Immature natural killer cell (primary cell): ENCODE measurements around the gene L3HYPDH. TPM values are rescaled to one million over a fixed set of nuclear protein-coding genes. Genes with fewer than 3 reads are reported as not detected.

ENCODE experiments used
- DNase-seq, 3 donors: peaks; one replicate each; pipeline ENCODE4 v3.0.0; 2022; ENCODE audit warnings: mixed read lengths in 1 of 3
- H3K27ac Mint-ChIP-seq, 6 donors: one replicate each; pipeline ENCODE4 v1.8.0; 2020; ENCODE audit warnings: mixed read lengths in 6 of 6, mild to moderate bottlenecking in 5 of 6, inconsistent platforms in 4 of 6, moderate library complexity in 3 of 6
- H3K27me3 Mint-ChIP-seq, 3 donors: one replicate each; pipeline ENCODE4 v1.8.0; 2020 to 2021; ENCODE audit warnings: low read depth in 3 of 3, mild to moderate bottlenecking in 3 of 3, mixed read lengths in 3 of 3, moderate library complexity in 3 of 3, inconsistent platforms in 1 of 3
- H3K36me3 Mint-ChIP-seq, 3 donors: one replicate each; pipeline ENCODE4 v1.8.0; 2020; ENCODE audit warnings: mixed read lengths in 3 of 3, inconsistent platforms in 2 of 3, mild to moderate bottlenecking in 2 of 3
- H3K4me1 Mint-ChIP-seq, 2 donors: one replicate each; pipeline ENCODE4 v1.8.0; 2020; ENCODE audit warnings: inconsistent platforms in 2 of 2, mild to moderate bottlenecking in 2 of 2, mixed read lengths in 2 of 2, moderate library complexity in 1 of 2
- H3K4me3 Mint-ChIP-seq, 5 donors: one replicate each; pipeline ENCODE4 v1.8.0; 2020; ENCODE audit warnings: mild to moderate bottlenecking in 5 of 5, mixed read lengths in 5 of 5, inconsistent platforms in 3 of 5, moderate library complexity in 3 of 5
- H3K9me3 Mint-ChIP-seq, 6 donors: one replicate each; pipeline ENCODE4 v1.8.0; 2020; ENCODE audit warnings: mild to moderate bottlenecking in 6 of 6, mixed read lengths in 6 of 6, inconsistent platforms in 4 of 6, moderate library complexity in 3 of 6
- polyA plus RNA-seq, 3 donors: library from polyadenylated mRNA; unstranded; fragments of 300-500 nt; fragmentation: Illumina TruSeq; gene quantifications; one replicate each; pipeline ENCODE4 v1.2.3, GENCODE V29; 2021

L3HYPDH gene
- 1 to 10 TPM; 1.1 to 5.1 (median 3.6) TPM for polyA plus RNA-seq

GRCh38 chr14:59483819-59484638 is at the start of gene L3HYPDH, which contains the start of gene JKAMP:
L3HYPDH (minus strand) TSS chr14:59484408; CDS start chr14:59484316, 92 bp downstream.
JKAMP (plus strand) TSS chr14:59484517; CDS start chr14:59484590, 73 bp downstream.
- Mint-ChIP-seq H3K27me3 (peaks cover 1 to 14% (median 11%) of the 10 kb centered on the region in 3 donors), H3K27ac (peak within 1 kb of the TSS; percentile 83 to 97 (median 96)), H3K36me3 (peaks cover 2 to 10% (median 8%) of the 10 kb centered on the region in 3 donors), H3K9me3 (no peaks in the 10 kb centered on the region), H3K4me3 (peak within 1 kb of the TSS; percentile 93 to 98 (median 98)), H3K4me1 (peaks cover 57 to 80% of the 10 kb centered on the region in 2 donors)
- peak; percentile 96 for DNase-seq

GRCh38 chr14:59532419-59532818 is 48.2 kb upstream of the L3HYPDH start:
- H3K4me3 Mint-ChIP-seq, result no peak overlapping the region
- H3K4me1 Mint-ChIP-seq, result no peaks in the 10 kb centered on the region
- peaks cover 0 to 7% (median 0%) of the 10 kb centered on the region in 6 donors for H3K9me3 Mint-ChIP-seq
- peaks cover 0 to 6% (median 5%) of the 10 kb centered on the region in 3 donors for H3K27me3 Mint-ChIP-seq
- no peak overlapping the region for H3K27ac Mint-ChIP-seq
- no peak for DNase-seq
- H3K36me3 Mint-ChIP-seq, result no peaks in the 10 kb centered on the region

GRCh38 chr14:59530349-59530748 is 46.1 kb upstream of the L3HYPDH start:
- H3K36me3 Mint-ChIP-seq, result no peaks in the 10 kb centered on the region
- peaks cover 0 to 6% (median 5%) of the 10 kb centered on the region in 3 donors for H3K27me3 Mint-ChIP-seq
- H3K4me1 Mint-ChIP-seq, result no peaks in the 10 kb centered on the region
- peaks cover 0 to 7% (median 0%) of the 10 kb centered on the region in 6 donors for H3K9me3 Mint-ChIP-seq
- DNase-seq, result no peak
- H3K27ac Mint-ChIP-seq, result no peak overlapping the region
- no peak overlapping the region for H3K4me3 Mint-ChIP-seq

- Mint-ChIP-seq H3K27me3 (peaks cover 0 to 6% (median 5%) of the 10 kb centered on the region in 3 donors), H3K9me3 (peaks cover 0 to 7% (median 0%) of the 10 kb centered on the region in 6 donors), H3K4me3 (no peak overlapping the region), H3K27ac (no peak overlapping the region), H3K4me1 (no peaks in the 10 kb centered on the region), H3K36me3 (no peaks in the 10 kb centered on the region)
- no peak for DNase-seq
Measured at GRCh38 chr14:59529189-59529588, 45.0 kb upstream of the L3HYPDH start.

- no peak overlapping the region for H3K27ac Mint-ChIP-seq
Measured at GRCh38 chr14:59520224-59520623, 36.0 kb upstream of the L3HYPDH start.

GRCh38 chr14:59511916-59512575 is 27.8 kb upstream of the L3HYPDH start:
- DNase-seq, result no peak

More at GRCh38 chr14:59520224-59520623, 36.0 kb upstream of the L3HYPDH start:
- Mint-ChIP-seq H3K27me3 (peaks cover 0 to 6% (median 0%) of the 10 kb centered on the region in 3 donors), H3K36me3 (no peaks in the 10 kb centered on the region), H3K9me3 (peaks cover 0 to 1% (median 0%) of the 10 kb centered on the region in 6 donors), H3K4me1 (no peaks in the 10 kb centered on the region), H3K4me3 (no peak overlapping the region)
- no peak for DNase-seq

GRCh38 chr14:59510966-59511365 is 26.8 kb upstream of the L3HYPDH start:
- Mint-ChIP-seq H3K4me3 (no peak overlapping the region), H3K36me3 (peaks cover 0 to under 1% (median 0%) of the 10 kb centered on the region in 3 donors), H3K27me3 (peaks cover 2 to 11% (median 3%) of the 10 kb centered on the region in 3 donors), H3K27ac (no peak overlapping the region), H3K4me1 (no peaks in the 10 kb centered on the region), H3K9me3 (no peaks in the 10 kb centered on the region)
- DNase-seq, result no peak

More at GRCh38 chr14:59511916-59512575, 27.8 kb upstream of the L3HYPDH start:
- no peaks in the 10 kb centered on the region for H3K36me3 Mint-ChIP-seq
- H3K9me3 Mint-ChIP-seq, result peaks cover 0 to 1% (median 0%) of the 10 kb centered on the region in 6 donors
- H3K27me3 Mint-ChIP-seq, result peaks cover 2 to 15% (median 3%) of the 10 kb centered on the region in 3 donors
- no peak overlapping the region for H3K27ac Mint-ChIP-seq
- no peak overlapping the region for H3K4me3 Mint-ChIP-seq
- H3K4me1 Mint-ChIP-seq, result no peaks in the 10 kb centered on the region

GRCh38 chr14:59510001-59510400 is 25.8 kb upstream of the L3HYPDH start:
- H3K36me3 Mint-ChIP-seq, result peaks cover 0 to 2% (median 0%) of the 10 kb centered on the region in 3 donors
- peaks cover 0 to under 1% of the 10 kb centered on the region in 2 donors for H3K4me1 Mint-ChIP-seq
- no peaks in the 10 kb centered on the region for H3K9me3 Mint-ChIP-seq
- H3K4me3 Mint-ChIP-seq, result no peak overlapping the region
- no peak for DNase-seq
- H3K27me3 Mint-ChIP-seq, result peaks cover 2 to 11% (median 3%) of the 10 kb centered on the region in 3 donors
- no peak overlapping the region for H3K27ac Mint-ChIP-seq

- Mint-ChIP-seq H3K27me3 (peaks cover 2 to 11% (median 3%) of the 10 kb centered on the region in 3 donors), H3K9me3 (no peaks in the 10 kb centered on the region), H3K27ac (no peak overlapping the region), H3K4me1 (peaks cover 4 to 9% of the 10 kb centered on the region in 2 donors), H3K4me3 (no peak overlapping the region), H3K36me3 (peaks cover 0 to 2% (median 2%) of the 10 kb centered on the region in 3 donors)
- no peak for DNase-seq
Measured at GRCh38 chr14:59509101-59509500, 24.9 kb upstream of the L3HYPDH start.

- peaks cover 4 to 14% of the 10 kb centered on the region in 2 donors for H3K4me1 Mint-ChIP-seq
- H3K27me3 Mint-ChIP-seq, result peaks cover 2 to 6% (median 3%) of the 10 kb centered on the region in 3 donors
- peaks cover 2 to 7% (median 3%) of the 10 kb centered on the region in 3 donors for H3K36me3 Mint-ChIP-seq
- no peaks in the 10 kb centered on the region for H3K9me3 Mint-ChIP-seq
- no peak overlapping the region for H3K27ac Mint-ChIP-seq
- DNase-seq, result no peak
- no peak overlapping the region for H3K4me3 Mint-ChIP-seq
Measured at GRCh38 chr14:59507752-59508103, 23.5 kb upstream of the L3HYPDH start.

- H3K9me3 Mint-ChIP-seq, result no peaks in the 10 kb centered on the region
- H3K4me3 Mint-ChIP-seq, result no peak overlapping the region
- H3K36me3 Mint-ChIP-seq, result peaks cover 3 to 7% (median 6%) of the 10 kb centered on the region in 3 donors
- peak in 2 of 3 donors; percentile 16 to 21 for DNase-seq
- H3K4me1 Mint-ChIP-seq, result peaks cover 4 to 14% of the 10 kb centered on the region in 2 donors
- no peak overlapping the region for H3K27ac Mint-ChIP-seq
- H3K27me3 Mint-ChIP-seq, result peaks cover 2 to 5% (median 3%) of the 10 kb centered on the region in 3 donors
Measured at GRCh38 chr14:59507063-59507751, 23.0 kb upstream of the L3HYPDH start.

GRCh38 chr14:59503256-59503655 is 19.0 kb upstream of the L3HYPDH start:
- Mint-ChIP-seq H3K27me3 (no peaks in the 10 kb centered on the region), H3K4me1 (peaks cover 4 to 28% of the 10 kb centered on the region in 2 donors), H3K4me3 (no peak overlapping the region), H3K27ac (no peak overlapping the region), H3K36me3 (peaks cover 8 to 17% (median 10%) of the 10 kb centered on the region in 3 donors), H3K9me3 (no peaks in the 10 kb centered on the region)
- DNase-seq, result no peak

GRCh38 chr14:59500732-59501131 is 16.5 kb upstream of the L3HYPDH start:
- Mint-ChIP-seq H3K27ac (no peak overlapping the region), H3K36me3 (peaks cover 11 to 23% (median 18%) of the 10 kb centered on the region in 3 donors), H3K4me1 (peaks cover 6 to 38% of the 10 kb centered on the region in 2 donors), H3K27me3 (no peaks in the 10 kb centered on the region), H3K4me3 (no peak overlapping the region), H3K9me3 (no peaks in the 10 kb centered on the region)
- DNase-seq, result no peak
